Immature natural killer cell (primary cell): ENCODE results near the gene KIF6. TPM values are rescaled to one million over a fixed set of nuclear protein-coding genes. Genes with fewer than 3 reads are reported as not detected.

Experiments
- DNase-seq, 3 donors: peaks; one replicate each; pipeline ENCODE4 v3.0.0; 2022; ENCODE audit warnings: mixed read lengths in 1 of 3
- H3K27ac Mint-ChIP-seq, 6 donors: one replicate each; pipeline ENCODE4 v1.8.0; 2020; ENCODE audit warnings: mixed read lengths in 6 of 6, mild to moderate bottlenecking in 5 of 6, inconsistent platforms in 4 of 6, moderate library complexity in 3 of 6
- H3K27me3 Mint-ChIP-seq, 3 donors: one replicate each; pipeline ENCODE4 v1.8.0; 2020 to 2021; ENCODE audit warnings: low read depth in 3 of 3, mild to moderate bottlenecking in 3 of 3, mixed read lengths in 3 of 3, moderate library complexity in 3 of 3, inconsistent platforms in 1 of 3
- H3K36me3 Mint-ChIP-seq, 3 donors: one replicate each; pipeline ENCODE4 v1.8.0; 2020; ENCODE audit warnings: mixed read lengths in 3 of 3, inconsistent platforms in 2 of 3, mild to moderate bottlenecking in 2 of 3
- H3K4me1 Mint-ChIP-seq, 2 donors: one replicate each; pipeline ENCODE4 v1.8.0; 2020; ENCODE audit warnings: inconsistent platforms in 2 of 2, mild to moderate bottlenecking in 2 of 2, mixed read lengths in 2 of 2, moderate library complexity in 1 of 2
- H3K4me3 Mint-ChIP-seq, 5 donors: one replicate each; pipeline ENCODE4 v1.8.0; 2020; ENCODE audit warnings: mild to moderate bottlenecking in 5 of 5, mixed read lengths in 5 of 5, inconsistent platforms in 3 of 5, moderate library complexity in 3 of 5
- H3K9me3 Mint-ChIP-seq, 6 donors: one replicate each; pipeline ENCODE4 v1.8.0; 2020; ENCODE audit warnings: mild to moderate bottlenecking in 6 of 6, mixed read lengths in 6 of 6, inconsistent platforms in 4 of 6, moderate library complexity in 3 of 6
- polyA plus RNA-seq, 3 donors: library from polyadenylated mRNA; unstranded; fragments of 300-500 nt; fragmentation: Illumina TruSeq; gene quantifications; one replicate each; pipeline ENCODE4 v1.2.3, GENCODE V29; 2021

The KIF6 gene
- polyA plus RNA-seq, 3 donors from 2014 or later: not detected

DNA sequence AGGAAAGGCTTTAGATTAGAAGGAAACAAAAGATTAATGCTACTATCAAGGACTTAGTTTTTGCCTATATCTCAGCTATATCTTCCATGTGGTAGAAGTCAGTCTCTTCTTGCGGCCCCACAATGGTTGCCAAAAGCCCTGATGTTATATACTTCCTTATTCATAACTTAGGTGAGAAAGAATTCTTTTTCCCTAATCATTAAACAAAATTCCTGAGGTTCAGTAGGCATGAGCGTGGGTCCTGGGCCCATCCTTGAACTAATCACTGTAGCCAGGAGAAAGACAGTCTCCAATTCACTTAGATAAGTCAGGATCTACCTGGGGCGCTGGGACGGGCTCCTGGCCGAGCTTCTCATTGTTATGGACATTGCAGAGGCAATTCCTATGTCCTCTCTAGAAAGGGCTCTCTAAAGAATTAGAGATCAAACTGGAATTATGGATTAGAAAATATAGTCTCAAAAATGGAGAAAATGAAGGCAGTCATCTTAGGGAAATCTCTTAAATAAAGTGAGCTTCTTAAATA is 134.3 kb downstream of the KIF6 start:
- DNase-seq: no peak
- Mint-ChIP-seq H3K27me3 (peaks cover 1 to 7% (median 3%) of the 10 kb centered on the region in 3 donors), H3K4me1 (no peaks in the 10 kb centered on the region), H3K9me3 (peaks cover 0 to 1% (median 0%) of the 10 kb centered on the region in 6 donors), H3K36me3 (no peaks in the 10 kb centered on the region), H3K27ac (no peak overlapping the region), H3K4me3 (no peak overlapping the region)

GRCh38 chr6:39587080-39587479 is 138.1 kb downstream of the KIF6 start:
- Mint-ChIP-seq H3K4me1 (no peaks in the 10 kb centered on the region), H3K4me3 (no peak overlapping the region), H3K36me3 (no peaks in the 10 kb centered on the region), H3K9me3 (no peaks in the 10 kb centered on the region), H3K27me3 (peaks cover 2 to 8% (median 3%) of the 10 kb centered on the region in 3 donors), H3K27ac (no peak overlapping the region)
- no peak for DNase-seq

GRCh38 chr6:39585641-39586040 is 139.6 kb downstream of the KIF6 start:
- Mint-ChIP-seq H3K27me3 (peaks cover 2 to 11% (median 6%) of the 10 kb centered on the region in 3 donors), H3K4me3 (no peak overlapping the region), H3K27ac (no peak overlapping the region), H3K4me1 (no peaks in the 10 kb centered on the region), H3K9me3 (no peaks in the 10 kb centered on the region), H3K36me3 (no peaks in the 10 kb centered on the region)
- no peak for DNase-seq

DNA sequence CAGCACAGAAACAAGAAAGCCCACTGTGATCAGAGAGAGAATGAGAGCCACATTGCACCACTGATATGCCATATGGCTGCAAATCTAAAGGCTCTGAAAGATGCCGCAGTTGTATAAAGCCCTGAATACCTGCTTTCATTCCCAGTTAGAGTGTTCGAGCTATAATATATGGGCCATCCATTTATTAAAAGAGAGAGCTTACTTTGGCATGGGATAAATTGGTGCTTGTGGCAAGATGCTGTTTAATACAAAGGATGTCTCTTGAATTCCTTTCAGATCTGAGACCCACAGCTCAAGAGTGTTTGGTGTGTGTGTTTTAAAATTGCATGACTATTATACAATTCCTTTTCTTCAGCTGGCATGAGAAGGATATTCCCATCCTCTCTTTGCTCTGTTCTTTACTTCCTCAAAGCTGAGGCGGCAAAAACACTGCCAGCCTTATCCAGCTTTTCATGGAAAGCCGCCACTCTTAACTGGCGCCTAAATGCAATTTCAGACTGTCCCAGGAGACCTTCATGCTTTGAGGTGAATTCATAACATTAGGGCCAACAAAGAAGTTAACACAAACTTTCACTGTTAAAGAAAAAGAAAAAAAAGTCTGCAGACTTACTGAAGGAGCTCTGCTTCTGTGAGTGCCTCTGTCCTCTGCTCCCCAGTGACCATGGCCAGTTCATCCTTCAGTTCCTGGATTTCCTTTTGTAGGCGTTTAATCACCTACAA is 147.6 kb downstream of the KIF6 start:
- peaks cover 0 to 1% (median 0%) of the 10 kb centered on the region in 6 donors for H3K9me3 Mint-ChIP-seq

DNA sequence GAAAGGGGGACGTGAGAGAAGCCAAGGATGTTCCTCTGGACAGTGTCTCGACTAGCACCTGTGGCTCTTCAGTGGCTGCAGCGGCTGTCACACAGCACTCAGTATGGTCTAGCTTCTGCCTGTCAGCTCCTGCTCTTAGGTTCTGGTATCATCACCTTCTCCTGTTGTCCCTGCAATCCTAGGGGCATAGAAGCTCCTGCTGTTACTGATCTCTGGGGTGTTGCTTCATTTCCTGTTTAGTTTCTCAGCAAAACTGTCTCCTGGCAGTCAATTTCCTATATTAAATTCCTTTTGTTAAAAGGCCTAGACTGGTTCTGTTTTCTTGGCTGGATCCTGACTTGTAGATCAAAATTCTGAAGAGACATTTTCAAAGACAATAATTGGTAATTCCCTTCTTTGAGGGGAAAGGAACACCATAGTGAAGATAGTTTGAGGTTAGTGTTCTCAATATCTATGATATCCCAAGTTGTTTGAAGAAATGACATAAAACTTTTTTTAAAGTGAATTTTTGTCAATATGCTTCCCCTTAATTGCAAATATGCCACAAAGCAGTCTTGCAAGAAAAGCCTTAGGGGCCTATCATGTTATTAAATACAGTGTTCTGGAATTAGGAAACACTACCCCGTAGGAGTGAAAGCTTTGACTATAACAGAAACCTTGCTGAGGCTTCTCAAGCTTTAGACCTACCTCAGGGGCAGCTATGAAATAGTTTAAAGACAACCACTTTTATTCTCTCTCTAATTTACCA is 148.5 kb downstream of the KIF6 start:
- no peak overlapping the region for H3K4me3 Mint-ChIP-seq
- H3K4me1 Mint-ChIP-seq: no peaks in the 10 kb centered on the region
- peaks cover 2 to 18% (median 3%) of the 10 kb centered on the region in 3 donors for H3K27me3 Mint-ChIP-seq
- H3K9me3 Mint-ChIP-seq: peaks cover 0 to 1% (median 0%) of the 10 kb centered on the region in 6 donors
- no peak for DNase-seq
- no peak overlapping the region for H3K27ac Mint-ChIP-seq
- H3K36me3 Mint-ChIP-seq: no peaks in the 10 kb centered on the region

More for the DNA sequence above, 147.6 kb downstream of the KIF6 start:
- Mint-ChIP-seq H3K27ac (no peak overlapping the region), H3K4me1 (no peaks in the 10 kb centered on the region), H3K36me3 (no peaks in the 10 kb centered on the region), H3K27me3 (peaks cover 2 to 15% (median 7%) of the 10 kb centered on the region in 3 donors), H3K4me3 (no peak overlapping the region)
- DNase-seq: no peak

GRCh38 chr6:39574991-39575390 is 150.2 kb downstream of the KIF6 start:
- no peaks in the 10 kb centered on the region for H3K4me1 Mint-ChIP-seq
- H3K27ac Mint-ChIP-seq: no peak overlapping the region
- H3K4me3 Mint-ChIP-seq: no peak overlapping the region
- peaks cover 0 to 22% (median 5%) of the 10 kb centered on the region in 3 donors for H3K27me3 Mint-ChIP-seq
- peaks cover 0 to 1% (median 0%) of the 10 kb centered on the region in 6 donors for H3K9me3 Mint-ChIP-seq
- no peaks in the 10 kb centered on the region for H3K36me3 Mint-ChIP-seq
- DNase-seq: no peak

DNA sequence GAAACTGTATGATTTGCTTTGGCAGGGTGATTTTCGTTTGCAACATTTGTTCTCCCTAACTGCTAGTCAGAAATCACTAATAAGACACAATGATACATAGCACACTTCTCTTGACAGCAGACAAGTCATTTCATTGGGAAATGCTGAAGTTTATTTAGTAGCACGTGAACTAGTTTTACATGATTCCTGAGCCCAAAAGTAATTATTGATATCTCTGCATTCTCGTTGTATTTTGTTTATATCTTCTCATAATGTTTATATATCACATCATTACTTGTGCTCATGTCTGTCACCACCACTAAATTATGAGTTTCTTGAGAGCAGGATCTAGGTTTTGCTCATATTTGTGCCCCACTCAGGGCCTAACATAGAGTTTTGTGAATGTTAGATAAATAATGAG is 151.7 kb downstream of the KIF6 start:
- no peaks in the 10 kb centered on the region for H3K36me3 Mint-ChIP-seq

GRCh38 chr6:39572661-39573340 is 152.4 kb downstream of the KIF6 start:
- Mint-ChIP-seq H3K4me1 (no peaks in the 10 kb centered on the region), H3K4me3 (no peak overlapping the region), H3K9me3 (peaks cover 0 to 1% (median 0%) of the 10 kb centered on the region in 6 donors), H3K27ac (no peak overlapping the region), H3K27me3 (peaks cover 3 to 26% (median 5%) of the 10 kb centered on the region in 3 donors), H3K36me3 (no peaks in the 10 kb centered on the region)
- no peak for DNase-seq

More for the DNA sequence above, 151.7 kb downstream of the KIF6 start:
- Mint-ChIP-seq H3K4me3 (no peak overlapping the region), H3K9me3 (peaks cover 0 to 1% (median 0%) of the 10 kb centered on the region in 6 donors), H3K4me1 (no peaks in the 10 kb centered on the region), H3K27me3 (peaks cover 1 to 26% (median 5%) of the 10 kb centered on the region in 3 donors), H3K27ac (no peak overlapping the region)
- DNase-seq: no peak

- H3K36me3 Mint-ChIP-seq: no peaks in the 10 kb centered on the region
- no peak overlapping the region for H3K4me3 Mint-ChIP-seq
- H3K4me1 Mint-ChIP-seq: no peaks in the 10 kb centered on the region
- H3K27me3 Mint-ChIP-seq: peaks cover 4 to 18% (median 5%) of the 10 kb centered on the region in 3 donors
- H3K27ac Mint-ChIP-seq: no peak overlapping the region
- no peak for DNase-seq
- H3K9me3 Mint-ChIP-seq: peaks cover 0 to 1% (median 0%) of the 10 kb centered on the region in 6 donors
Measured at GRCh38 chr6:39568896-39569295, 156.3 kb downstream of the KIF6 start.

DNA sequence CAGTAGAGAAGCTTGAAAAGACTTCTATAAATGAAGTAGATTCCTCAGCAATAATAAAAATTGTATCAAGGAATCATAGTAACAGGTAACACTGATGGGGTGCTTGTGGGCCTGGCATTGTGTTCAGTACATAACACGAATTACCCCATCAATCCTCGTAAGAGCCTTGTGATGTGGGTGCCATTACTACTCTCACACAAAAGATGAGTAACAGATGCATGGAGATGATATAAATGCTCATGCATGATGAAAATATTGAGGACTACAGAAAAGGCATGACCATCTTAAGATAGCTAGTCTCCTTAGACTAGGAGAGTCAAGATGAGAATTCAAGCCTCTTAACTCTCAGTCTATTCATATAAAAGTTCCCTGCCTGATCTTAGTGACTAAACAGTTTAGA is 158.1 kb downstream of the KIF6 start:
- peaks cover 4 to 13% (median 10%) of the 10 kb centered on the region in 3 donors for H3K27me3 Mint-ChIP-seq
- no peak overlapping the region for H3K4me3 Mint-ChIP-seq
- peaks cover 0 to 1% (median 0%) of the 10 kb centered on the region in 6 donors for H3K9me3 Mint-ChIP-seq
- no peaks in the 10 kb centered on the region for H3K36me3 Mint-ChIP-seq
- no peak for DNase-seq
- no peak overlapping the region for H3K27ac Mint-ChIP-seq
- H3K4me1 Mint-ChIP-seq: no peaks in the 10 kb centered on the region

DNA sequence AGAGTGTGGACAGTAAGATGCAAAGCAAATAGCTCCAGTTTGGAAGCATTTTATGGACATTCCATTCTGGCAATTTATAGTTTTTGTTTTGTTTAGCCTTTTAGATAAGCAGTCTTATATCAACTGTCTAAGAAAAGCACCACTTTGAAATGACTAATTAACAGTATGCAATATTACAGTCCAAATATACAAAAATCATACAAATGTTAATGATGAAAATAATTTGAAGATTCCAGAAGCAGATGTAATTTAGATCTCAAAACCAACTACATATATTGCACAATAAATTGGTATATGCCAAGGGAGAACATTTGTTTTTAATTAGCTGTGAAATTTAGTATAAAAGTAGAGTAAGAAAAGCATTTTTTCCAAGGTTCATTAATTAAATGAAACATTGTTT is 158.8 kb downstream of the KIF6 start:
- Mint-ChIP-seq H3K36me3 (no peaks in the 10 kb centered on the region), H3K4me3 (no peak overlapping the region), H3K9me3 (peaks cover 0 to 1% (median 0%) of the 10 kb centered on the region in 6 donors), H3K27ac (no peak overlapping the region), H3K4me1 (no peaks in the 10 kb centered on the region), H3K27me3 (peaks cover 4 to 13% (median 10%) of the 10 kb centered on the region in 3 donors)
- DNase-seq: no peak

GRCh38 chr6:39565956-39566355 is 159.3 kb downstream of the KIF6 start:
- no peak overlapping the region for H3K4me3 Mint-ChIP-seq
- H3K4me1 Mint-ChIP-seq: no peaks in the 10 kb centered on the region
- peaks cover 0 to 1% (median 0%) of the 10 kb centered on the region in 6 donors for H3K9me3 Mint-ChIP-seq
- no peaks in the 10 kb centered on the region for H3K36me3 Mint-ChIP-seq
- H3K27ac Mint-ChIP-seq: no peak overlapping the region
- no peak for DNase-seq
- H3K27me3 Mint-ChIP-seq: peaks cover under 1 to 10% (median 9%) of the 10 kb centered on the region in 3 donors

GRCh38 chr6:39563566-39564311 is 161.5 kb downstream of the KIF6 start:
- no peak overlapping the region for H3K27ac Mint-ChIP-seq
- H3K4me3 Mint-ChIP-seq: no peak overlapping the region
- peaks cover 0 to 9% (median 3%) of the 10 kb centered on the region in 3 donors for H3K27me3 Mint-ChIP-seq
- no peak for DNase-seq
- no peaks in the 10 kb centered on the region for H3K4me1 Mint-ChIP-seq
- no peaks in the 10 kb centered on the region for H3K9me3 Mint-ChIP-seq
- no peaks in the 10 kb centered on the region for H3K36me3 Mint-ChIP-seq
